Cardiac fibroblast (primary cell): ENCODE data around the gene CLIP1.
A peak's percentile ranks its signal among the peaks of the same experiment; 100 is the strongest.
"Not testable (repeated sequence)": the region's sequence is repeated elsewhere in the genome, so short reads cannot be mapped to it uniquely, and the experiment has no call there.

Experiments used
- DNase-seq, 2 donors: peaks; one replicate each; pipeline versions ENCODE4 v3.0.0 to v3.0.0-alpha.2; 2010; ENCODE audit warnings: low read depth in 2 of 2
- H3K4me3 ChIP-seq, 2 donors: replicated peaks in 1 of 2; 1 replicate in 1 of 2; 2 replicates in 1 of 2; pipeline ENCODE4 v1.5.1; 2011; ENCODE audit warnings: low read depth in 2 of 2, low read length in 2 of 2, mild to moderate bottlenecking in 2 of 2, moderate library complexity in 1 of 2
- CTCF ChIP-seq: IDR thresholded peaks from one replicate; pipeline ENCODE4 v1.5.1; 2011; ENCODE audit warnings: low read depth, mild to moderate bottlenecking, low read length, inconsistent platforms

CLIP1 gene

GRCh38 chr12:122362755-122363154 lies 59.7 kb downstream of the CLIP1 start:
- H3K4me3 ChIP-seq, result no peak overlapping the region
- no peak for DNase-seq
- no peak for TF ChIP-seq CTCF

- DNase-seq, H3K4me3 ChIP-seq: not testable (repeated sequence)
Observed at GRCh38 chr12:122358403-122358802, 64.1 kb downstream of the CLIP1 start.

- DNase-seq, H3K4me3 ChIP-seq: not testable (repeated sequence)
Observed at GRCh38 chr12:122357536-122357935, 64.9 kb downstream of the CLIP1 start.

- not testable (repeated sequence) for H3K4me3 ChIP-seq, DNase-seq
Observed at GRCh38 chr12:122356991-122357390, 65.5 kb downstream of the CLIP1 start.

GRCh38 chr12:122356192-122356635 lies 66.3 kb downstream of the CLIP1 start:
- DNase-seq, result peak; percentile 79 to 86
- peak; percentile 74 for TF ChIP-seq CTCF
- no peak overlapping the region for H3K4me3 ChIP-seq

GRCh38 chr12:122355706-122356105 lies 66.8 kb downstream of the CLIP1 start:
- TF ChIP-seq CTCF, result no peak
- DNase-seq, result no peak
- H3K4me3 ChIP-seq, result no peak overlapping the region

GRCh38 chr12:122354958-122355641 lies 67.4 kb downstream of the CLIP1 start:
- no peak for TF ChIP-seq CTCF
- no peak for DNase-seq
- H3K4me3 ChIP-seq, result no peak overlapping the region

- TF ChIP-seq CTCF, result no peak
- DNase-seq, result no peak
- H3K4me3 ChIP-seq, result no peak overlapping the region
Observed at GRCh38 chr12:122352394-122352793, 70.1 kb downstream of the CLIP1 start.
